ENCODE data around the gene NLK. TPM values are rescaled to one million over a fixed set of nuclear protein-coding genes. Genes with fewer than 3 reads are reported as not detected.

Gene NLK
- total and polyA plus RNA-seq, 12 donors = 5.2 to 27.3 (median 20.7) TPM

DNA sequence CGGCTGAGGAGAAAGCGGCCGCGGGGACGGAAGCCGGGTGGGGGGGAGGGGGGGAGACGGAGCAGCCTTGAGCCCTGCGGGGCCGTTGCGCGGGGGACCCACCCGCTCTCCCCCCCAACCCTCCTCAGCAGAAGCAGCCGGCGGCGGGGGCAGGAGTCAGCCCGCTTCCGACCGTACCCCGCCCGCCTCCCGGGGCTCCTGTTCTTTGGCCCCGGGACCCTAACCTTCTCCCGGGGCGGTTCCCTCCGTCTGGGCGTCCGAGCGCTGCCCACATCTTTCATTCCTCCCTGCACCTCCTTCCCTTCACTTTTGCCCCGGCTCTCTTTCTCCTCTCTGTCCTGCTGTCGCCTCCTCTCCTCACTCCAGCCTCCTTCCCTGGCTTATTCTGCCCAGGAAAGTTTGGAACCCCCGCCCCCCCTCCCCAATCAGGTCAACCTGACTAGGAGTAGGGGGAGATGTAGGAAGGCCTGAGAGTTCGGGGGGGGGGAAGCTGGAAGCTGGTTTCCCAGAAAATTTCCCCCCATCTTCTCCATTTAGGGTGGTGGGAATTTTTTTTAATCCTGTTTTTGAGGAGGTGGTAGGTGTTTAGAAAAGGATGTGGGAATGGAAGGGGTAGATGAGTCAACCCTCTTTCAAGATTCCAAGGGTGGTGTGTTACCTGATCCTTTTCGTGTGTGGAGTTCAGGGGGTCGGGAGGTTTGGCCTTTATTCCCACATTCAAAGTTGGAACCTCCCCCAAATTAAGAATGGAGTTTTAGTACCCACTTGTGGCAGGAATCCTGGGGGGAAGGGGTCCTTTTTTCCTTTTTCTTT, 427 bp upstream of the NLK start:
- Histone ChIP-seq H3K36me3 (peaks cover 0 to 4% (median 0%) of the 10 kb centered on the region in 9 donors), H3K9me3 (no peaks in the 10 kb centered on the region), H3K4me1 (peaks cover 7 to 58% (median 48%) of the 10 kb centered on the region in 9 donors), H3K27ac (peak overlapping the region; percentile 79 to 98 (median 96)), H3K4me3 (peak overlapping the region; percentile 69 to 97 (median 94)), H3K27me3 (no peaks in the 10 kb centered on the region)
- TF ChIP-seq, protein P1, sequence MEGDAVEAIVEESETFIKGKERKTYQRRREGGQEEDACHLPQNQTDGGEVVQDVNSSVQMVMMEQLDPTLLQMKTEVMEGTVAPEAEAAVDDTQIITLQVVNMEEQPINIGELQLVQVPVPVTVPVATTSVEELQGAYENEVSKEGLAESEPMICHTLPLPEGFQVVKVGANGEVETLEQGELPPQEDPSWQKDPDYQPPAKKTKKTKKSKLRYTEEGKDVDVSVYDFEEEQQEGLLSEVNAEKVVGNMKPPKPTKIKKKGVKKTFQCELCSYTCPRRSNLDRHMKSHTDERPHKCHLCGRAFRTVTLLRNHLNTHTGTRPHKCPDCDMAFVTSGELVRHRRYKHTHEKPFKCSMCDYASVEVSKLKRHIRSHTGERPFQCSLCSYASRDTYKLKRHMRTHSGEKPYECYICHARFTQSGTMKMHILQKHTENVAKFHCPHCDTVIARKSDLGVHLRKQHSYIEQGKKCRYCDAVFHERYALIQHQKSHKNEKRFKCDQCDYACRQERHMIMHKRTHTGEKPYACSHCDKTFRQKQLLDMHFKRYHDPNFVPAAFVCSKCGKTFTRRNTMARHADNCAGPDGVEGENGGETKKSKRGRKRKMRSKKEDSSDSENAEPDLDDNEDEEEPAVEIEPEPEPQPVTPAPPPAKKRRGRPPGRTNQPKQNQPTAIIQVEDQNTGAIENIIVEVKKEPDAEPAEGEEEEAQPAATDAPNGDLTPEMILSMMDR (IDR thresholded peaks at IDR 0.05) = no peak
- DNase-seq (no peak), ATAC-seq (peak; percentile 0 to 46 (median 7))
- intact Hi-C loops (cut with DNase I) = loop anchor here in 5 of 10 donors (5.0 to 10.0 kb wide), 6 partner anchors 57 to 295 kb away; partner anchors contain the start of genes LYRM9 (in 3 of the 5), IFT20 (in 2 of the 5) and TNFAIP1 (in 2 of the 5)
- WGBS, 2 donors = 1 to 3% methylated on average over 31 to 34 of the region's 34 CpGs

DNA sequence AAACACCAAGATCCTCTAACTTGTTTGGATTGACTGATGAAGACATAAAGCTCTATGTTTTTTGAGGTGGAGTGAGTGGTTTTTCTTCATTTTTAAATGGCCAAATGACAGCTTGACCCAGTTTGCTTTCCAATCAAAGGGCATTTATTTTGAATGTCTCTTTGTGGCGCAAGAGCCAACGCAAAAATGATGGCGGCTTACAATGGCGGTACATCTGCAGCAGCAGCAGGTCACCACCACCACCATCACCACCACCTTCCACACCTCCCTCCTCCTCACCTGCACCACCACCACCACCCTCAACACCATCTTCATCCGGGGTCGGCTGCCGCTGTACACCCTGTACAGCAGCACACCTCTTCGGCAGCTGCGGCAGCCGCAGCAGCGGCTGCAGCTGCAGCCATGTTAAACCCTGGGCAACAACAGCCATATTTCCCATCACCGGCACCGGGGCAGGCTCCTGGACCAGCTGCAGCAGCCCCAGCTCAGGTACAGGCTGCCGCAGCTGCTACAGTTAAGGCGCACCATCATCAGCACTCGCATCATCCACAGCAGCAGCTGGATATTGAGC, 329 bp downstream of the NLK start:
- ATAC-seq (no peak), DNase-seq (no peak)
- H3K4me3 ChIP-seq = peak overlapping the region in 9 of 10 donors; percentile 69 to 97 (median 95)
- peak overlapping the region in 6 of 10 donors; percentile 95 to 98 (median 97) for H3K27ac ChIP-seq
- intact Hi-C loops (cut with DNase I) = loop anchor here in 5 of 10 donors (5.0 to 10.0 kb wide), 6 partner anchors 58 to 294 kb away; partner anchors contain the start of genes LYRM9 (in 3 of the 5), IFT20 (in 2 of the 5) and TNFAIP1 (in 2 of the 5)
- H3K27me3 ChIP-seq = no peaks in the 10 kb centered on the region
- peaks cover 0 to 4% (median 0%) of the 10 kb centered on the region in 9 donors for H3K36me3 ChIP-seq
- TF ChIP-seq, protein P1 (IDR thresholded peaks at IDR 0.05) = no peak
- no peaks in the 10 kb centered on the region for H3K9me3 ChIP-seq
- peaks cover 7 to 65% (median 56%) of the 10 kb centered on the region in 9 donors for H3K4me1 ChIP-seq
- 96 to 98% methylated on average over 16 of the region's 16 CpGs for WGBS, 2 donors

DNA sequence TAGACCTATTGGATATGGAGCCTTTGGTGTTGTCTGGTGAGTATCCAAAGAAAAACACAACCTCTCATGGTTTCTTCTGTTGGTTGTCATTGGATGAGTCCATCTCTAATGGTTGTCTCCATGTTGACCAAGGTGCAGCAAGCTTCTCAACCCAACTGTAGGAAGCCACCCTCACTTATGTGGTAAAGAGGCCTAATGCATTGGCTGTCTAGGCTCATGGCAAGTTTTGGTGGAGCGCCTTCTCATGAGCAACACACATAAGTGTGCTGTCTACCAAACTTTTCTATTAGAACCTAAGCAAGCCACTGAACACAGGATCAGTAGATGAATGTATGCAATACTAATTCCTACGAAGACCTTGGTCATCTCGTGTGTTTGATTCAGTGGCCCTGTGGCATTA, 819 bp downstream of the NLK start:
- no peak for ATAC-seq
- Histone ChIP-seq H3K4me3 (peak overlapping the region in 8 of 10 donors; percentile 12 to 97 (median 94)), H3K27me3 (no peaks in the 10 kb centered on the region), H3K9me3 (no peaks in the 10 kb centered on the region), H3K4me1 (peaks cover 7 to 70% (median 61%) of the 10 kb centered on the region in 9 donors), H3K27ac (peak overlapping the region in 3 of 10 donors; percentile 1 to 26 (median 23)), H3K36me3 (peaks cover 0 to 4% (median 0%) of the 10 kb centered on the region in 9 donors)
- 64 to 71% methylated on average over 3 of the region's 3 CpGs for WGBS, 2 donors
- DNase-seq = no peak
- TF ChIP-seq, protein P1 (IDR thresholded peaks at IDR 0.05) = no peak
- intact Hi-C loops (cut with DNase I) = loop anchor here in 5 of 10 donors (5.0 to 10.0 kb wide), 6 partner anchors 58 to 294 kb away; partner anchors contain the start of genes LYRM9 (in 3 of the 5), IFT20 (in 2 of the 5) and TNFAIP1 (in 2 of the 5)

DNA sequence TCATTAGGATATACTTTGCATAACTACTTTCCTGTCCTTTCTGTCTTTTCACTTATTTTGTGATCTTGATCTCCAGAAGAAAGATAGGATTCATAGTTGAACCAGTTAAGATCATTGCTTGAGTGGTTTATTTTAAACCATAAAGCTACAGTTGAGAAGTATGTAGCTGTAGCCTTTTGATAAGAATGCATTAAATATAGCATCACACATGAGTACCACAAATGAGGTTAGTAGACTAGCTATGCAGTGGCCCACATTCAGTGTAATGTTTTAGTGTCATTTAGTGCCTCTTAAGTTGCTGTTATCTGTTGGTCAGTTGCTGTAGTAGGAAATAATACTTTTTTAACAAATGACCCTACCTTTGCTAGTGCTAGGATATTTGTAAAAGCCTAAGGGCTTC, 1.3 kb downstream of the NLK start:
- Histone ChIP-seq H3K9me3 (no peaks in the 10 kb centered on the region), H3K4me3 (peak overlapping the region in 7 of 10 donors; percentile 12 to 97 (median 93)), H3K27ac (peak overlapping the region in 6 of 10 donors; percentile 0 to 26 (median 10)), H3K36me3 (peaks cover 0 to 4% (median 0%) of the 10 kb centered on the region in 9 donors), H3K27me3 (no peaks in the 10 kb centered on the region), H3K4me1 (peaks cover 7 to 75% (median 63%) of the 10 kb centered on the region in 9 donors)
- intact Hi-C loops (cut with DNase I) = loop anchor here in 5 of 10 donors (5.0 to 10.0 kb wide), 6 partner anchors 59 to 294 kb away; partner anchors contain the start of genes LYRM9 (in 3 of the 5), IFT20 (in 2 of the 5) and TNFAIP1 (in 2 of the 5)
- DNase-seq (no peak), ATAC-seq (no peak)
- TF ChIP-seq, protein P1 (IDR thresholded peaks at IDR 0.05) = no peak
